GM20000 (cell line): Measurements from ENCODE around the gene SMCP.

Source experiments
- DNase-seq: peaks from one replicate; pipeline ENCODE4 v3.0.0; 2012; ENCODE audit warnings: low spot score
- TF ChIP-seq, protein P1 (sequence below): IDR thresholded peaks from 2 replicates; pipeline ENCODE4 v1.5.1; 2012; ENCODE audit warnings: mild to moderate bottlenecking, control low read depth; ENCODE audit errors: extremely low read depth, missing control alignments

The SMCP gene

DNA sequence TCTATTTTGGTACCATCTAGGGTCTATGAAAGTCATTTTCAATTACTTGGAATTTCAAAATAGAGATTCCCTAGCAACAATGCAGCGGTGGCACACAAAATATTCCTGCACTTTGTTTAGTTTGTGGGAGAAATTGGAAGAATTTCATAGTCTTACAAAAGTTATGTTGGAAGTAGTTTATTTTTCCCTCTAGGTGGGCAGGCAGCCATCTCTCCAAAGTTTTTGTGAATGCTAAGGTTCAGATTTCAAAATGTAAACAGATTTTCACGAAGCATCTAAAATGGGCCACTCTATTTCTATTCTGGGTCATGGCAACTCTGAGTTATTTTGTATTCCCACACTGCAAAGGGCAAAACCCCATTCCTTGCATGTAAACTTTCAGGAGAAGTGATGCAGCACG lies 8.0 kb downstream of the SMCP start:
- no peak for DNase-seq
- TF ChIP-seq, protein P1, sequence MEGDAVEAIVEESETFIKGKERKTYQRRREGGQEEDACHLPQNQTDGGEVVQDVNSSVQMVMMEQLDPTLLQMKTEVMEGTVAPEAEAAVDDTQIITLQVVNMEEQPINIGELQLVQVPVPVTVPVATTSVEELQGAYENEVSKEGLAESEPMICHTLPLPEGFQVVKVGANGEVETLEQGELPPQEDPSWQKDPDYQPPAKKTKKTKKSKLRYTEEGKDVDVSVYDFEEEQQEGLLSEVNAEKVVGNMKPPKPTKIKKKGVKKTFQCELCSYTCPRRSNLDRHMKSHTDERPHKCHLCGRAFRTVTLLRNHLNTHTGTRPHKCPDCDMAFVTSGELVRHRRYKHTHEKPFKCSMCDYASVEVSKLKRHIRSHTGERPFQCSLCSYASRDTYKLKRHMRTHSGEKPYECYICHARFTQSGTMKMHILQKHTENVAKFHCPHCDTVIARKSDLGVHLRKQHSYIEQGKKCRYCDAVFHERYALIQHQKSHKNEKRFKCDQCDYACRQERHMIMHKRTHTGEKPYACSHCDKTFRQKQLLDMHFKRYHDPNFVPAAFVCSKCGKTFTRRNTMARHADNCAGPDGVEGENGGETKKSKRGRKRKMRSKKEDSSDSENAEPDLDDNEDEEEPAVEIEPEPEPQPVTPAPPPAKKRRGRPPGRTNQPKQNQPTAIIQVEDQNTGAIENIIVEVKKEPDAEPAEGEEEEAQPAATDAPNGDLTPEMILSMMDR = no peak

DNA sequence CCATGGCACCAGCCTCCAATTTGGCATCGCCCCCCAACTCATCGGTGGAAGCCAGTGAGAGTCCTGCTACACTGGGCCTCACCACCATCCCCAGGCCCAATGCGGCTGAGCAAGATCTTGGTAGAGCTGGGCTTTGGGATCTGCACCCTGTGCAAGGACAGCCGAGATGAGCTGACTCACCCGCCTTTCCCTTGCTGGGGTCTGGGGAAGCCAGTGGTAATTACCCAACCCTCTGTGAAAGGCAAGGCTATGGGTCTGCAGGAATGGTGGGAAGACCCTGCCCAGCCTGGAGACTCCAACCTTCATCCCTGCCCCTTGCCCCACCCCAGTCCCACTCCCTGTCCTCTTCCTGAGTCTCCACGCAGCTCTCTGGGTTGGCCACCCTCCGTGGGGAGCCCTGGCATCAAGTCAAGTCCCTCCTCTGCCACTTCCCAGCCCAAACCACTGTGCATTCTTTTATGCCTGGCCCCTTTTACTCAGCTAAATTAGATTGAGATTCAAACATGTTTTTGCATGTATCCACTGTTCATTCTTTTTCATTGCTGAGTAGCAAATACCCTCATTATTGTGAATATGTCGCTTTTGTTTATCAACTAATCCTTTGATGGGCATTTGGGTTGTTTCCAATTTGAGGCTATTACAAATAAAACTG lies 8.8 kb downstream of the SMCP start:
- no peak for DNase-seq
- TF ChIP-seq, protein P1 = no peak

DNA sequence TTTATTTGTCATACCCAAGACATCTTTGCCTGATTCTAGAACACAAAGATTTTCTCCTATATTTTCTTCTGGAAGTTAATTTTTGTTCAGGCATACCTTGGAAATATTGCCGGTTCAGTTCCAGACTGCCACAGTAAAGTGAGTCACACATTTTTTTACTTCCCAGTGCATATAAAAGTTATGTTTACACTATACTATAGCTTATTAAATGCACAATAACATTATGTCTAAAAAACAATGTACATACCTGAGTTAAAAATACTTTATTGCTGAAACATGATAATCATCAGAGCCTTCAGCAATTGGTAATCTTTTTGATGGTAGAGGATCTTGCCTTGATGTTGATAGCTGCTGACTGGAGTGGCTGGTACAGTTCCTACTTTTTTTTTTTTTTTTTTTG lies 10.0 kb downstream of the SMCP start:
- TF ChIP-seq, protein P1 = no peak
- DNase-seq = no peak

DNA sequence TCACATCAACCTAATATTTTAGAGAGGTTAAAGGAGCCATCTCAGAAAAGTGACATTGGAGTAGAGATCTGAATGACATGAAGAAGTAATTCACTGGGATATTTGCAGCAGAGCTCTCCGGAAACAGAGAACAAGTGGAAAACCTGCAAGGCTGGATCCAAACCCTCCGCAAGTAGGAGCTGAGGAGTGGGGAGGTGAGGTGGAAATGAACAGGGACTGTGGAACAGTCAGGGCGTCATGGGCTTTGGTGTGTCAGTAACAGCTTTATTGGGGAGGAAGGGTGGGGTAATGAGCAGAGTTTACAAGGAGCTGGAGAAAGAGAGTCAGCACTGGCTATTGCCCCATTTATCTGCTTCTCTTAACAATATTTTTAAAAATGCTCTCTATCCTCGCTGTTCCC lies 20.9 kb downstream of the SMCP start:
- no peak for DNase-seq
- TF ChIP-seq, protein P1 = no peak

DNA sequence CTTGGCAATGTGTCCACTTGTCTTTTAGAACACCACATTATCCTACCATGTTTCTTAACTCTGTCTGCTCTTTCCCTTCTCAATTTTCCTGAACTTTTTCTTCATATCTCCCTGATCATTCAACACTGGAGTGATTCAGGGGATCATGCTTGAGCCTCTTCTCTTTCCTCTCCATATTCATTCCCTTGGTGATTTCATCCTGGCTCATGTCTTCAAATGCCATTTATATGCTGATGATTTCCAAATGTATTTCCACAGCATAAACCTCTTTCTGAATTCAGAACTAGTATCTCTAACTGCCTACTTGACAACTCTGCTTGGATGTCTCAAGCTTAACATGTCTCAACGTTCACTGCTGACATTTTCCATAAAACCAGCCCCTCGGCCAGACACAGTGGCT lies 21.8 kb downstream of the SMCP start:
- DNase-seq = no peak
- TF ChIP-seq, protein P1 = no peak

DNA sequence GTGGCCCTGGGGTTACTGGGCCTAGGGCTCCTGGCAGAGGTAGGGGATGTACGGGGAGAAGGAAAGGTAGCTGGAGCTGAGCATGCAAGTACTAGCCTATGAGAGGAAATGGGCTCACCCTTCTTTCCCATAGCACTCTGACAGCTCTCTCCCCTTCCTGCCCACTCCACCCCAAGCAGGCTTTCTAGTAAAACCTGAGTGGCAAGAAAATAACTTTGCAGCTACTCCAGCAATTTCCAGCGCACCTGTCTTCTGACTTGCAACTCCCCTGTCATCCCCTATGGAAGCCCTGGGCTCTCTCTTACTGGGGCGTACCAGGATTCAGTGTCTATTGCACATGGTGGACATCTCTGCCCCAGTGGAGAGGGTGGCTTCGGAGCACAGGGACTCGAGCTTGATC lies 23.5 kb downstream of the SMCP start:
- TF ChIP-seq, protein P1 = no peak
- DNase-seq = no peak

DNA sequence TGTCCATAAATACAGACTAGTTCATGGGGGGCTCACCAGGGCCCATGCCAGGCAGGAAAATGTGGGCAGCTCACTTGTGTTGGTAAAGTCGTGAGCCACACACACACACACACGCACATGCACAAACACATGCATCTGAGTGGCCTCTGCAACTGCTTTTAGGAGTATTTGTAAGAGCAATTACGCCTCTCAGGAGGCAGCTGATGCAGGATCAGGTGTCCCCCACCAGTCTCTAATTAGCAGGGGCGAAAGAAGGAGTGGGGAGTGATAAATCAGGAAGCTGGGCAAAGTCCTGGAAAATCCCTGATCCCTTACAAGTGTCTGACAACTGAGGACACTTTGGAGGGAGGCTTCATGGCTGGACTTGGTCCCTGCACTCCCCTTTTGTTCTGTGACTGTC lies 24.5 kb downstream of the SMCP start:
- DNase-seq = no peak

More for the DNA sequence above, 24.5 kb downstream of the SMCP start:
- TF ChIP-seq, protein P1 = no peak
